ENCODE data around the gene CABP1. TPM values are rescaled to one million over a fixed set of nuclear protein-coding genes. Genes with fewer than 3 reads are reported as not detected.

CABP1 gene
- polyA plus RNA-seq, 12 donors: 1.2 to 4.9 (median 1.9) TPM; not detected in 2

- DNase-seq: no peak
Measured at GRCh38 chr12:120630104-120630892, 10.1 kb upstream of the CABP1 start.

- no peak for DNase-seq
Measured at GRCh38 chr12:120631097-120631496, 9.3 kb upstream of the CABP1 start.

DNA sequence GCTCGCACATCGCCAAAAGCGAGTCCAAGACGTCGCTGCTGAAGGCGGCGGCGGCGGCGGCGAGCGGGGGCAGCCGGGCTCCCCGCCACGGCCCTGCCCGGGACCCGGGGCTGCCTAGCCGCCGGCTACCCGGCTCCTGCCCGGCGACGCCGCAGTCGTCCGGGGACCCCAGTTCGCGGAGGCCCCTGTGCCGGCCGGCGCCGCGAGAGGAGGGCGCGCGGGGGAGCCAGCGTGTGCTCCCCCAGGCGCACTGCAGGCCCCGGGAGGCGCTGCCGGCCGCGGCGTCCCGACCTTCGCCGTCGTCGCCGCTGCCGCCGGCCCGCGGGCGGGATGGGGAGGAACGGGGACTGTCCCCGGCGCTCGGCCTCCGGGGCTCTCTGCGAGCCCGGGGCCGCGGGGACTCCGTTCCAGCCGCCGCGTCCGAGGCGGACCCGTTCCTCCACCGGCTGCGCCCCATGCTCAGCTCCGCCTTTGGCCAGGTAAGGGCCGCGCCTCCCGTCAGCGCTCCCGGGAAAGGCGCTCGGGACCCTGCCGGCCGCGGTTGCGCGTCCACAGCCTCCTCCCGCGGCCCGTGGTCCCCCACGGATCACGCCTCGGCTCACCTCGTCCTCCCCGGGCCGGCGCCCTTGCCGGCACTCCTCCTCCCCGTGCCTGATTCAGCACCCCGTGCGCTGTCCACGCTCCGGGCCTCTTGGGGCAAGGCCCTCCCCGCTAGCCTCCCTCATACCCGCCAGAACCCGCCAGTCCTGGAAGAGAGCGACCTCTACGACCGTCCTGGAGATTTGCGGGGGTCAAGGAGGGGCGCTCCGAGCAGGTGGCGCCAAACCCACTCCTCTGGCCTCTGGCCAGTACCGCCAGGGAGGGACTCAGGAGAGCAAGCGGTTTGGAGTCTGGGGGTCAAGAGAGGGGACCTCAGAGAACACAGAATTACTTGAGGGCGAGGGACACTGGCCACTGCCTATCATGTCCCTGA is 721 bp downstream of the CABP1 start:
- peak; percentile 38 for DNase-seq

- no peak for DNase-seq
Measured at GRCh38 chr12:120642121-120642520, 1.7 kb downstream of the CABP1 start.

DNA sequence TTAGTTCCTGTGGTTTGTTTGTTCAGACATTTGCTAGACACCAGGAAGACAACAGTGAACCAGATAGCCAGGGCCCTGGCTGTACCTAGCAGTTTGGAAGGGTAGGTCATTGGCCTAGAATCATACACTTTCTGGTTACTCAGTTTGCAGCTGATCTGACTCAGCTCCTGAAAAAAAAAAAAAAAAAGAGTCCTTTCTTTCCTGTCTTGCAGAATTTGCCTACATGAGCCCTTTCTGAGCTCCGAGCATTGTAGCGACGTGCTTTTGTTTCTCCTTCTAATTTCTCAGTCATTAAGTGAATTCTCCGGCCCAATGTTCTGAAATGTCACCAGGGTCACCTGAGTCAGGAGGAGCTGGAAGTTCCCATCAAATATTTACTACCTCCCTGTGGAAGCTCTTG is 2.4 kb downstream of the CABP1 start:
- no peak for DNase-seq

DNA sequence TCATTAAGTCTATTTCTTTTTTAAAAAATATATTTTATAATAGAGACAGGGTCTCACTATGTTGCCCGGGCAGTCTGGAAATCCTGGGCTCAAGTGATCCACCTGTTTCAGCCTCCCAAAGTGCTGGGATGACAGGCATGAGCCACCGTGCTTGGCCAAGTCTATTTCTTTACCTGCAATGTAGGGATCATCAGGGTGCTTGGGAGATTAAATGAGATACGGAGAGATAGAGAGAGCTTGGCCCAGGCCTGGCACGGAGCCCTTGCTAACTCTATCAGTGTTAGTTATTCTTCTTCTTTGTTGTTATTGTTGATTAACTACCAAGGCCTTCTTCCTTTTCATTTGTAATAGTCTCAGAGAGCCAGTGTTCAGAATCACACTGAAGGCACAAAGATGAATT is 3.1 kb downstream of the CABP1 start:
- no peak for DNase-seq

DNA sequence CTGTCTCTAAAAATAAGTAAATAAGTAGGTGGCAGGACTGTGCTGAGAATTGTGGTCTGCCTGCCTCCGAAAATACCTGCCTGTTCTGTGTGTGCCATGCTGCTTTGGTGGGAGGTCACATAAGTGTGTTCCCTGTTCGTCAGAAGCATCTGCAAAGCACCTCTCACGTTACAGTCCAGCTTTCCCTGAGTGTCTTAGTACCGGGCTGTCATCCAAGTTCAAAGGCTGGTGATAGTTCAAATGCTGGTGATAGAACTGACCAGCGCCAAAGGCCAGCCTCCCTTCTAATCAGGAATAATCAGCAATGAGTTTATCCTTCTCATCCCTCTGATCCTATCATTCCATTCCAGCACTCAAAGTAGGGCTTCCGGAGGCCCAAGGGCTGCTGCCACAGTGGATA is 5.6 kb downstream of the CABP1 start:
- no peak for DNase-seq

DNA sequence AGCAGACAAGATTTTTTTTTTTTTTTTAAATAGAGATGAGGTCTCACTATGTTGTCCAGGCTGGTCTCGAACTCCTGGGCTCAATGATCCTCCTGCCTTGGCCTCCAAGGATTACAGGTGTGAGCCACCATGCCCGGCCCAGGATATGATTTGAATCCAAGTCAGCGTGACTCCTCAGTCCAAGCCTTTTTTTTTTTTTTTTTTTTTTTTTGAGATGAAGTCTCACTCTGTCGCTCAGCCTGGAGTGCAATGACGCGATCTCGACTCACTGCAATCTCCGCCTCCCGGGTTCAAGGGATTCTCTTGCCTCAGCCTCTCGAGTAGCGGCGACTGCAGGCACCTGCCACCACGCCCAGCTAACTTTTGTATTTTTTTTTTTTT is 6.9 kb downstream of the CABP1 start:
- no peak for DNase-seq

GRCh38 chr12:120649442-120650232 is 9.2 kb downstream of the CABP1 start:
- peak; percentile 30 for DNase-seq

- DNase-seq: no peak
Measured at GRCh38 chr12:120650233-120650690, 9.8 kb downstream of the CABP1 start.

DNA sequence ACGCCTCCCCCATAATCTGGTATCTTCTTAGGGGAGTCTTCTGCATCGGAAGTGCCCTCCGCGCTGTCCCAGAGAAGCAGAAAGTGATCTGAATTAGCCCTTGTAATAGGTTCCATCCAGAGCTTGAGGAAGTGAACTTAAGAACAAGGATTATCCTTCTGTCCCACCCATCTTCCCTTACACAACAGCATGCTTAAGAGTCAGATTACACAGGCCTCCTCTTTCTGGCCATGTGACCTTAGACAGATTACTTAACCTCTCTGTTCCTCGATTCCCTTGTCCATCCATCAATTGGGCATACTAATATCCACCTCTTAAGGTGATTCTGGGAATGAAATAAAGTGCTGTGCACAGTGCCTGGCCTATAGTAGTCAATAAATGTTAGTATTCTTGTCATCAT is 11.4 kb downstream of the CABP1 start:
- no peak for DNase-seq

DNA sequence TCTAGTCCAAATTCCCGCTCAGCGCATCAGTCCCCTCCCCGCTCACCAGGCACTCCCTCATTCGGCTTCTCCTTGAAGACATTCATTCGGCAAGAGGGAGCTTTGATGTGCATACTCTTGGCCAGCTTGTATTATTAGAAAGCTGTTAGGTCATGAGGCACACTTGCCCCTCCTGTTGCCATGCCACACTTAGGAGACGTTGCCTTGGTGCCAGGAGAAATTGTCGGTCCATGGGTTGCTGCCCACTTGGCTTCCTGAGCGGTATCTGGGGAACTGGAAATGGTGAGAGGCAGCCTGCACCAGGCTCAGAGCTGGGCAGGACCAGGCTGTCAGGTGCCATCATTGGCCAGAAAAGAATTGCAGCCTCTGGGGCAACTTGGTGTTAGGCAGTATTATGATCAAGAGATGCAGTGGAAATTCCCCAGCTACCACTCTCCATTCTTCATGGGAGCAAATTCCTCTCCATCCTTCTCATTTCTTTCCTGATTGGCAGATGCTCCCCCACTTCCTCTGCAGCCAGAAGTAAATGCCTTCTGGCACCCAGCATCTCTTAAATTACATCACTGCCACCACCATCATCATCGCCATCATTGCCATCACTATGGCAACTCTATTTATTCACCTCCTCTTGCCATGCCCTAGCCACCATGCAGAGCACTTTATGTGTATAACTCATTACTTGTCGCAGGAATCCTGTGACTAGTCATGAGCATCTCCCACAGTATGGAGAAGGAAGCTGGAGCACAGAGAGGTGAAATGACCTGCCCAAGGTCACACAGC is 12.4 kb downstream of the CABP1 start:
- DNase-seq: no peak

- no peak for DNase-seq
Measured at GRCh38 chr12:120653611-120654010, 13.2 kb downstream of the CABP1 start.

DNA sequence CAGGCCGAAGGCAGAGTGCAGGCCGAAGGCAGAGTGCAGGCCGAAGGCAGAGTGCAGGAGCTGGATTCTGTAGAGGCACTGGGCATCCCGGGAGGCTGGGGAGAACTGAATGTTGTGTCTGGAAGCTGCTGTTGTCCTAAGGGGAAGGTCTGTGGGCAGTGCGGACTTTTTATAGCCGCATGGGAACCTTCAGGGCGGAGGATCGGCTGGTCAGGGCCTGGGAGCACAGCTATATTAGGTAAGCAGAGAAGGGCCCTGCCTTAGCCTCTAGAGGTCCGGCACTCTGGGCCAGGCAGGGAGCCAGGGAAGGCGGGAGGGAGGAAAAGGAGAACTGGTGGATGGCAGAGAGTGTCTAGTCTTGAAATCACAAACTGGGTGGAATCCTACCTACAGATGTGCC is 14.2 kb downstream of the CABP1 start:
- DNase-seq: no peak

- no peak for DNase-seq
Measured at GRCh38 chr12:120656008-120656407, 15.6 kb downstream of the CABP1 start.

GRCh38 chr12:120658286-120659150 is 18.1 kb downstream of the CABP1 start:
- DNase-seq: no peak

DNA sequence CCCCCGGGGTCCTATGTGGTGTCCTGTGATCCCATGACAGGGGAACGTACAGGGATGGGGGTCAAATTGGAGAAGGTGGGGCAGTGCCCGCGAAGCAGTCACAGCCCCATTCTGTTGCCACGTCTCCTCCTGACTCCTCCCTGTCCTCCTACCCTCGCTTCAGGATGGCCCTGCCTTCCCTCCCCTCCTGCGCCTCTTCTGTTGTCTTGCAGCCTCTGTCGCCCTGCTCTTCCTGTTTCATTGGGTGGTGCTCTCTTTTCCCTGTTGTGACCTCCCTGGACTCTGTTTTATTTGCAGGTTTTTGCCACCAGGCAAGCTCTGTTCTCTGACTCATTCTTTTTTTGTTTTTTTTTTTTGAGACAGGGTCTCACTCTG is 18.7 kb downstream of the CABP1 start:
- DNase-seq: no peak

DNA sequence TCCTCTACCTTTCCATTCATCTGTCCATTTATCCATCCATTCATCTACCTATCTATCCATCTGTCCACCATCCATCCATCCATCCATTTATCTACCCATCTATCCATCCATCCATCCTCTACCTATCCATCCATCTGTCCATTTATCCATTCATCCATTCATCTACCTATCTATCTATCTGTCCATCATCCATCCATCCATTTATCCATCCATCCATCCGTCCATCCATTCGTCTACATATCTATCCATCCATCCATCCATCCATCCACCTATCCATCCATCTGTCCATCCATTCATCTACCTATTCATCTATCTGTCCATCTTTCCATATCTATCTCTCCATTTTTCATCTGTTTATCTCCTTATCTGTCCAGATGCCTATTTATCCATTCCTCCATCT is 21.0 kb downstream of the CABP1 start:
- no peak for DNase-seq

DNA sequence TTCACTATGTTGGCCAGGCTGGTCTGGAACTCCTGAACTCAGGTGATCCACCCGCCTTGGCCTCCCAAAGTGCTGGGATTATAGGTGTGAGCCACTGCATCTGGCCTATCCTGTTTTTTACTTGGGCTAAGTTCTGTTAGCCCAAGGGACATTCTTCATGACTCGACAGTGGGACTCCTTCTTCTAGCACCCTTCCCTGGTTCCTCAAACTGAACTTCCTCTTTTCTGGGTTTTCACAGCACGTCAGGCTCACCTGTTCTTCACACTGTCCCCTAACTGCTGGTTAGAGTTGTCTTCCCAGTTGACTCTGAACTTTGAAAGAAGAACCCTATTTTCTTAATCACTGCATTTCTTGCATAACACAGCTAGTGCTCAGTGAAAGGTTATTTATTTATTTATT is 22.5 kb downstream of the CABP1 start:
- no peak for DNase-seq

DNA sequence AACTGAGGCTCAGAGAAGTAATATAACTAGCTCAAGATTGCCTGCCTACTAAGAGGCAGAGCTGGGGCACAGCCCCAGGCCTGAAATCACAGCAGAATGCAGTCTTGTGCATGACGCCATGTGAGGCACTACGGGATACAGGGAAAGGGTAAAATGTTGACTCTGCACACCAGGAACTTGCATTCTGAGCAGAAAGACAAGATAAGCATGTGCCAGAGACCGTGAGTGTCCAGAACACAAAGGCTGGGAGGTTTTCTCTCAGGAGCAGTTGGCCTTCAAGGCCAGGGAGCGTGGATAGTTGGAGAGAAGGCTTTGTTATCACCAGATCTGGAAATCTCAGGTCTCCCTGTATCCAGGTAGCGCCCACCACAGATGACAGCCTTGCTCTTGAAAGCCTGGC is 23.3 kb downstream of the CABP1 start:
- no peak for DNase-seq

Measured in muscle of arm (tissue), 12 donors.